ENCODE data around the gene SULT1A4.
A peak's percentile ranks its signal among the peaks of the same experiment; 100 is the strongest.
"Not testable (repeated sequence)": the region's sequence is repeated elsewhere in the genome, so short reads cannot be mapped to it uniquely, and the experiment has no call there.

Gene SULT1A4

GRCh38 chr16:29459706-29460646, at the start of gene SULT1A4:
Gene SULT1A4, plus strand, starts transcription at chr16:29459913. Its CDS starts 1,473 bp downstream, at chr16:29461386.
- not testable (repeated sequence) for DNase-seq; H4K20me1 ChIP-seq (ENCODE audit: insufficient read depth, low read length); H3K4me1 ChIP-seq (ENCODE audit: insufficient read depth, low read length); H3K4me2 ChIP-seq (ENCODE audit: insufficient read depth, low read length); H2AFZ ChIP-seq (ENCODE audit: low read depth, low read length); H3K27me3 ChIP-seq (ENCODE audit: insufficient read depth, low read length, poor library complexity); H3K79me2 ChIP-seq (ENCODE audit: insufficient read depth, low read length); H3K9me3 ChIP-seq (ENCODE audit: insufficient read depth, low read length, severe bottlenecking); ATAC-seq (ENCODE audit: insufficient read depth, low read depth); H3K36me3 ChIP-seq (ENCODE audit: insufficient read depth, low read length); H3K27ac ChIP-seq (ENCODE audit: low read length); H3K9ac ChIP-seq (ENCODE audit: low read depth, low read length); H3K4me3 ChIP-seq (ENCODE audit: low read depth in 1 of 2, low read length in 2 of 2)

- not testable (repeated sequence) for H3K9me3 ChIP-seq (ENCODE audit: insufficient read depth, low read length, severe bottlenecking); H3K27me3 ChIP-seq (ENCODE audit: insufficient read depth, low read length, poor library complexity)
Measured at GRCh38 chr16:29423587-29423986, 36.1 kb upstream of the SULT1A4 start.

GRCh38 chr16:29425390-29425789, 34.3 kb upstream of the SULT1A4 start:
- H3K4me3 ChIP-seq (ENCODE audit: low read depth in 1 of 2, low read length in 2 of 2); ATAC-seq (ENCODE audit: insufficient read depth, low read depth); H3K4me1 ChIP-seq (ENCODE audit: insufficient read depth, low read length); H3K4me2 ChIP-seq (ENCODE audit: insufficient read depth, low read length); H3K36me3 ChIP-seq (ENCODE audit: insufficient read depth, low read length); H4K20me1 ChIP-seq (ENCODE audit: insufficient read depth, low read length); H3K27ac ChIP-seq (ENCODE audit: low read length); H3K9me3 ChIP-seq (ENCODE audit: insufficient read depth, low read length, severe bottlenecking); H3K27me3 ChIP-seq (ENCODE audit: insufficient read depth, low read length, poor library complexity); H3K9ac ChIP-seq (ENCODE audit: low read depth, low read length); H3K79me2 ChIP-seq (ENCODE audit: insufficient read depth, low read length); H2AFZ ChIP-seq (ENCODE audit: low read depth, low read length); DNase-seq: not testable (repeated sequence)

More at GRCh38 chr16:29423587-29423986, 36.1 kb upstream of the SULT1A4 start:
- not testable (repeated sequence) for H3K36me3 ChIP-seq (ENCODE audit: insufficient read depth, low read length); DNase-seq; H4K20me1 ChIP-seq (ENCODE audit: insufficient read depth, low read length); H3K9ac ChIP-seq (ENCODE audit: low read depth, low read length); ATAC-seq (ENCODE audit: insufficient read depth, low read depth); H2AFZ ChIP-seq (ENCODE audit: low read depth, low read length); H3K4me1 ChIP-seq (ENCODE audit: insufficient read depth, low read length); H3K4me2 ChIP-seq (ENCODE audit: insufficient read depth, low read length); H3K27ac ChIP-seq (ENCODE audit: low read length); H3K4me3 ChIP-seq (ENCODE audit: low read depth in 1 of 2, low read length in 2 of 2); H3K79me2 ChIP-seq (ENCODE audit: insufficient read depth, low read length)

- DNase-seq; H3K36me3 ChIP-seq (ENCODE audit: insufficient read depth, low read length); H3K4me2 ChIP-seq (ENCODE audit: insufficient read depth, low read length); H4K20me1 ChIP-seq (ENCODE audit: insufficient read depth, low read length); H3K9me3 ChIP-seq (ENCODE audit: insufficient read depth, low read length, severe bottlenecking); H3K27me3 ChIP-seq (ENCODE audit: insufficient read depth, low read length, poor library complexity); H3K4me1 ChIP-seq (ENCODE audit: insufficient read depth, low read length); H3K4me3 ChIP-seq (ENCODE audit: low read depth in 1 of 2, low read length in 2 of 2); H3K79me2 ChIP-seq (ENCODE audit: insufficient read depth, low read length); H2AFZ ChIP-seq (ENCODE audit: low read depth, low read length); H3K9ac ChIP-seq (ENCODE audit: low read depth, low read length); H3K27ac ChIP-seq (ENCODE audit: low read length): not testable (repeated sequence)
- ATAC-seq (ENCODE audit: insufficient read depth, low read depth): peak; percentile 15
Measured at GRCh38 chr16:29453754-29454153, 6.0 kb upstream of the SULT1A4 start.

GRCh38 chr16:29454269-29454668, 5.4 kb upstream of the SULT1A4 start, which contains the start of the genes BOLA2 and SLX1B:
Gene BOLA2, minus strand, starts transcription at chr16:29454351. Its CDS starts 98 bp downstream, at chr16:29454253.
Gene SLX1B, plus strand, starts transcription at chr16:29454533.
- not testable (repeated sequence) for H3K79me2 ChIP-seq (ENCODE audit: insufficient read depth, low read length); H3K27ac ChIP-seq (ENCODE audit: low read length); DNase-seq; H3K36me3 ChIP-seq (ENCODE audit: insufficient read depth, low read length); H2AFZ ChIP-seq (ENCODE audit: low read depth, low read length); H3K4me1 ChIP-seq (ENCODE audit: insufficient read depth, low read length); H3K27me3 ChIP-seq (ENCODE audit: insufficient read depth, low read length, poor library complexity); H3K4me3 ChIP-seq (ENCODE audit: low read depth in 1 of 2, low read length in 2 of 2); H3K9ac ChIP-seq (ENCODE audit: low read depth, low read length); H4K20me1 ChIP-seq (ENCODE audit: insufficient read depth, low read length); H3K9me3 ChIP-seq (ENCODE audit: insufficient read depth, low read length, severe bottlenecking); H3K4me2 ChIP-seq (ENCODE audit: insufficient read depth, low read length)
- ATAC-seq (ENCODE audit: insufficient read depth, low read depth): peak; percentile 86

GRCh38 chr16:29454828-29455227, 4.9 kb upstream of the SULT1A4 start:
- not testable (repeated sequence) for H3K4me3 ChIP-seq (ENCODE audit: low read depth in 1 of 2, low read length in 2 of 2); H3K4me1 ChIP-seq (ENCODE audit: insufficient read depth, low read length)

GRCh38 chr16:29457660-29458059, 2.1 kb upstream of the SULT1A4 start:
- not testable (repeated sequence) for H3K4me3 ChIP-seq (ENCODE audit: low read depth in 1 of 2, low read length in 2 of 2); H3K4me2 ChIP-seq (ENCODE audit: insufficient read depth, low read length); H3K79me2 ChIP-seq (ENCODE audit: insufficient read depth, low read length); ATAC-seq (ENCODE audit: insufficient read depth, low read depth); H3K27me3 ChIP-seq (ENCODE audit: insufficient read depth, low read length, poor library complexity); DNase-seq; H3K9me3 ChIP-seq (ENCODE audit: insufficient read depth, low read length, severe bottlenecking); H3K27ac ChIP-seq (ENCODE audit: low read length); H2AFZ ChIP-seq (ENCODE audit: low read depth, low read length); H3K9ac ChIP-seq (ENCODE audit: low read depth, low read length); H4K20me1 ChIP-seq (ENCODE audit: insufficient read depth, low read length); H3K36me3 ChIP-seq (ENCODE audit: insufficient read depth, low read length); H3K4me1 ChIP-seq (ENCODE audit: insufficient read depth, low read length)

More at GRCh38 chr16:29454828-29455227, 4.9 kb upstream of the SULT1A4 start:
- H3K27me3 ChIP-seq (ENCODE audit: insufficient read depth, low read length, poor library complexity); H3K4me2 ChIP-seq (ENCODE audit: insufficient read depth, low read length); H3K9me3 ChIP-seq (ENCODE audit: insufficient read depth, low read length, severe bottlenecking); H3K36me3 ChIP-seq (ENCODE audit: insufficient read depth, low read length); H3K27ac ChIP-seq (ENCODE audit: low read length); H2AFZ ChIP-seq (ENCODE audit: low read depth, low read length); H3K9ac ChIP-seq (ENCODE audit: low read depth, low read length); DNase-seq; H4K20me1 ChIP-seq (ENCODE audit: insufficient read depth, low read length); H3K79me2 ChIP-seq (ENCODE audit: insufficient read depth, low read length): not testable (repeated sequence)
- peak; percentile 76 for ATAC-seq (ENCODE audit: insufficient read depth, low read depth)

- not testable (repeated sequence) for H3K79me2 ChIP-seq (ENCODE audit: insufficient read depth, low read length); H2AFZ ChIP-seq (ENCODE audit: low read depth, low read length); DNase-seq; H4K20me1 ChIP-seq (ENCODE audit: insufficient read depth, low read length); H3K9ac ChIP-seq (ENCODE audit: low read depth, low read length); H3K27me3 ChIP-seq (ENCODE audit: insufficient read depth, low read length, poor library complexity); H3K27ac ChIP-seq (ENCODE audit: low read length); H3K9me3 ChIP-seq (ENCODE audit: insufficient read depth, low read length, severe bottlenecking); H3K4me3 ChIP-seq (ENCODE audit: low read depth in 1 of 2, low read length in 2 of 2); H3K4me2 ChIP-seq (ENCODE audit: insufficient read depth, low read length); H3K4me1 ChIP-seq (ENCODE audit: insufficient read depth, low read length); ATAC-seq (ENCODE audit: insufficient read depth, low read depth); H3K36me3 ChIP-seq (ENCODE audit: insufficient read depth, low read length)
Measured at GRCh38 chr16:29460647-29461030, 926 bp downstream of the SULT1A4 start.

Measured in DND-41 (cell line).